GM12875 (cell line): ENCODE results near the gene RAB11FIP5.

Source experiments
- H3K4me3 ChIP-seq: one replicate; pipeline ENCODE4 v1.5.1; 2011; ENCODE audit warnings: low read depth, low read length, control low read depth
- CTCF ChIP-seq: IDR thresholded peaks from 2 replicates; pipeline ENCODE4 v1.5.1; 2011; ENCODE audit warnings: low read depth, mild to moderate bottlenecking, control low read depth, inconsistent platforms, low read length, moderate library complexity, borderline replicate concordance; ENCODE audit not compliant: insufficient read depth

Gene RAB11FIP5

GRCh38 chr2:73078457-73079411, 34.0 kb downstream of the RAB11FIP5 start:
- no peak for TF ChIP-seq CTCF
- H3K4me3 ChIP-seq, result no peak overlapping the region

- no peak for TF ChIP-seq CTCF
- H3K4me3 ChIP-seq, result no peak overlapping the region
Measured at GRCh38 chr2:73077424-73077795, 35.3 kb downstream of the RAB11FIP5 start.

- no peak for TF ChIP-seq CTCF
Measured at GRCh38 chr2:73076701-73077423, 35.9 kb downstream of the RAB11FIP5 start.

GRCh38 chr2:73075477-73076373, 37.0 kb downstream of the RAB11FIP5 start:
- no peak for TF ChIP-seq CTCF

More at GRCh38 chr2:73076701-73077423, 35.9 kb downstream of the RAB11FIP5 start:
- H3K4me3 ChIP-seq, result no peak overlapping the region

GRCh38 chr2:73074110-73075069, 38.4 kb downstream of the RAB11FIP5 start:
- TF ChIP-seq CTCF, result no peak
- no peak overlapping the region for H3K4me3 ChIP-seq

More at GRCh38 chr2:73075477-73076373, 37.0 kb downstream of the RAB11FIP5 start:
- H3K4me3 ChIP-seq, result no peak overlapping the region

- no peak for TF ChIP-seq CTCF
- peak overlapping the region; percentile 83 for H3K4me3 ChIP-seq
Measured at GRCh38 chr2:73072416-73072815, 40.3 kb downstream of the RAB11FIP5 start.
